Brain microvascular endothelial cell (primary cell): ENCODE data around the gene ZNF180.

Source experiments
- DNase-seq: peaks from one replicate; pipeline ENCODE4 v3.0.0-alpha.2; 2020
- H3K27ac ChIP-seq: fragments of 250-450 bp; sonication (Bioruptor Pico); 2 replicates; pipeline ENCODE4 v1.5.1; 2020; ENCODE audit warnings: mild to moderate bottlenecking, moderate library complexity
- H3K27me3 ChIP-seq: fragments of 250-450 bp; sonication (Bioruptor Pico); replicated peaks from 2 replicates; pipeline ENCODE4 v1.5.1; 2020; ENCODE audit warnings: mild to moderate bottlenecking
- H3K36me3 ChIP-seq: fragments of 250-450 bp; sonication (Bioruptor Pico); replicated peaks from 2 replicates; pipeline ENCODE4 v1.5.1; 2020; ENCODE audit warnings: mild to moderate bottlenecking
- H3K4me3 ChIP-seq: 2 replicates; pipeline ENCODE4 v1.5.1; 2011; ENCODE audit warnings: low read depth, mild to moderate bottlenecking, control low read depth, low read length, moderate library complexity
- in situ Hi-C: cut with HindIII; loops from 2 replicates; pipeline ENCODE4 v1.10.0; 2017; ENCODE audit warnings: low sequenced_read_pairs, low pct_ligation_motif_present
- TF ChIP-seq, protein P1 (sequence below): IDR thresholded peaks from 2 replicates; pipeline ENCODE4 v1.5.1; 2011; ENCODE audit warnings: low read depth, mild to moderate bottlenecking, moderate library complexity, low read length, control low read depth, inconsistent platforms; ENCODE audit errors: missing control alignments

Gene ZNF180

DNA sequence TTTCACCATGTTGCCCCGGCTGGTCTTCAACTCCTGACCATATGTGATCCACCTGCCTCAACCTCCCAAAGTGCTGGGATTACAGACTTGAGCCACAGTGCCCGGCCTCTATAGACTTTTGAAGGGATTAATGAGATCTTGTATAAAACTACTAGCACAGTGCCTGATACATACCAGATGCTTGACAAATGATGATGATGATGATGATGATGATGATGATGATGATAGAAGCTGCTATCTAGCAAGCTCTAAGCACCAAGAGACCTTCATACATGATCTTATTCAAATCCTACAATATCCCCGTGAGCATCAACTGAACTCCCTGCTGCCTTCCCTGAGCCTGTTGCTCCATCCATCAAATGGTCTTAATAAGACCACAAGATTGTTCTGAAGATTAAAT, 14.7 kb upstream of the ZNF180 start:
- H3K27me3 ChIP-seq: no peaks in the 10 kb centered on the region
- TF ChIP-seq, protein P1, sequence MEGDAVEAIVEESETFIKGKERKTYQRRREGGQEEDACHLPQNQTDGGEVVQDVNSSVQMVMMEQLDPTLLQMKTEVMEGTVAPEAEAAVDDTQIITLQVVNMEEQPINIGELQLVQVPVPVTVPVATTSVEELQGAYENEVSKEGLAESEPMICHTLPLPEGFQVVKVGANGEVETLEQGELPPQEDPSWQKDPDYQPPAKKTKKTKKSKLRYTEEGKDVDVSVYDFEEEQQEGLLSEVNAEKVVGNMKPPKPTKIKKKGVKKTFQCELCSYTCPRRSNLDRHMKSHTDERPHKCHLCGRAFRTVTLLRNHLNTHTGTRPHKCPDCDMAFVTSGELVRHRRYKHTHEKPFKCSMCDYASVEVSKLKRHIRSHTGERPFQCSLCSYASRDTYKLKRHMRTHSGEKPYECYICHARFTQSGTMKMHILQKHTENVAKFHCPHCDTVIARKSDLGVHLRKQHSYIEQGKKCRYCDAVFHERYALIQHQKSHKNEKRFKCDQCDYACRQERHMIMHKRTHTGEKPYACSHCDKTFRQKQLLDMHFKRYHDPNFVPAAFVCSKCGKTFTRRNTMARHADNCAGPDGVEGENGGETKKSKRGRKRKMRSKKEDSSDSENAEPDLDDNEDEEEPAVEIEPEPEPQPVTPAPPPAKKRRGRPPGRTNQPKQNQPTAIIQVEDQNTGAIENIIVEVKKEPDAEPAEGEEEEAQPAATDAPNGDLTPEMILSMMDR: no peak
- H3K27ac ChIP-seq: no peak overlapping the region
- no peak overlapping the region for H3K4me3 ChIP-seq
- in situ Hi-C loops: no loop called here
- no peak for DNase-seq
- no peaks in the 10 kb centered on the region for H3K36me3 ChIP-seq

DNA sequence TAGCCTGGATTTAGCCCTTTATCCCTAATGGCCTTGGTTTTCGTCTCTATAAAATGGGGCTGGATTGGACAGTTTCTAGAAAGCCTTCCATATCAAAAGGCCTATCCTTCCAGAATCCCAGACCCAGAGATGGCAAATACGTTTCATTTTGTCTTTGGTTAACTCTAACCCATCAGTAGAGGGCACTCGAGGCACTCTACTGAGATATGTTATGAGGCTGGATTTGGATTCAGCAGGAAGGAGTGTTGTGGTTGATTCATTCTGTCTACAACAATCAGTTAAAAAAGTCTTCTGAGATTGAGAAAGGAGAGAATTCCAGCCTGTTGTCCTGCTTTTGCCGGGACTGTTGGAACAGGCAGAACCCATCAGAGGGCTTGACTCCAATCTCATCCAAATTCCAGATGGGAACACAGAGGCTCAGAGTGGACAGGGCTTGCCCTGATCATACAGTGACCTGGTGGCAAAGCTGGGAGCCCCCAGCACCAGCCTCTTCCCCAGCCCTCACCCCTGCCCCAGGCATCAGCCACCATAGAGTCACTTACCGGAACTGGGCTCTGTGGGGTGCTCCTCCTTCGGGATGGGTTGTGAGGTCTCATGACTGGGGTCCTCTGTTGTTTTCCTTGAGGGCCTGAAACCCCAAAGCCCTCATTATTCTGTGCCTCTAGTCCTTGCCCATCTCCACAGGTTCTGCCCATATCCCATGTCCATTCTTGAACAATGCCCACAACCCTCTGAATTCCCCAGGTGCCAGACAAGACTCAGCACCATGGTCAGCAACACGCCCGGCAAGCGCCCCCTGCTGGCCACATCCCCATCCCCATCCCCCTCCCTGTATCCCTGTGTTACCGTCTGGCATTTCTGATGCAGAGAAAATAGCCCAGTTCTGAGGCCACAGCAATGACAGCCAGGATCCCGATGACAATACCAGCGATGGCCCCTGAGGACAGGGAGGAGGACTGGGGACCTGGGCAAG, 12.3 kb upstream of the ZNF180 start:
- H3K4me3 ChIP-seq: no peak overlapping the region
- TF ChIP-seq, protein P1: peak; percentile 76
- peak; percentile 36 for DNase-seq
- H3K27me3 ChIP-seq: no peaks in the 10 kb centered on the region
- in situ Hi-C loops: no loop called here
- H3K27ac ChIP-seq: no peak overlapping the region
- no peaks in the 10 kb centered on the region for H3K36me3 ChIP-seq

DNA sequence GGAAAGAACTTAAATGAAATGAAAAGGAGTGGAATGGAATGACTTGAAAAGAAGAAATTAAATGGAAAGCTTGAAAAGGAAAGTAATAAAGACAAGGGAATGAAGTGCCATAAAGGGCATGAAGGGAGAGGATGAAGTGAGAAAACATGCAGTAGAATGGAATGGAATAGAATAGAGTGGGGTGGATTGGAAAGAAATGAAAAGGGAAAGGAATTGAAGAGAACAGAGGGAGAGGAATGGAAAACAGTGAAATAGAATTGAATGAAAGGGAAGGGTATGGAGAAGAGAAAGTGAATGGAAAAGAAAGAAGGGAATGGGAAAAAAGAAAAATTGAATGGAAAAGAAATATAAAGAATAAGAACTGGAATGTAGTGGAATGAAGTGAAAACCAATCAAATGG, 9.2 kb upstream of the ZNF180 start:
- Histone ChIP-seq H3K27me3 (no peaks in the 10 kb centered on the region), H3K27ac (no peak overlapping the region), H3K4me3 (no peak overlapping the region), H3K36me3 (no peaks in the 10 kb centered on the region)
- no peak for DNase-seq
- in situ Hi-C loops: no loop called here
- TF ChIP-seq, protein P1: no peak

DNA sequence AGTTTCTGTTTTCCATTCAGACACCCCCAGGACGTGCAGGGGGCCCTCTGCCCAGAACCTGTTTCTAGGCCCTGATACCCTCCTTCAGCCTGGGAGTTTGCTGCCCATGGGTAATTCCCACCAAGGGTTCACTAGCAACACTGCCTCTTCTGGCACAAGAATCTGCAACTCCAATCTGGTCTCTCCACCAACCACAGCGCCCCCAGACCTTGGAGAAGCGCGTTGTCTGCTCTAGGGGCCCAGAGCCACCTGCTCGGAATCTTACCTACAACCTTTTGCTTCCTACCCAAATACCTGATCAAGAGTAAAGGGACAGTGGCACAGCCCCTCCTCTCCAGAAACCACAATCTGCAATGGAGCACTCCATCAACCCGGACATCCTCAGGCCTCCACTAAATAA, 763 bp downstream of the ZNF180 start:
- TF ChIP-seq, protein P1: peak; percentile 19
- in situ Hi-C loops: no loop called here
- DNase-seq: no peak
- Histone ChIP-seq H3K36me3 (peaks cover 13% of the 10 kb centered on the region), H3K4me3 (peak overlapping the region; percentile 92), H3K27ac (no peak overlapping the region), H3K27me3 (no peaks in the 10 kb centered on the region)

DNA sequence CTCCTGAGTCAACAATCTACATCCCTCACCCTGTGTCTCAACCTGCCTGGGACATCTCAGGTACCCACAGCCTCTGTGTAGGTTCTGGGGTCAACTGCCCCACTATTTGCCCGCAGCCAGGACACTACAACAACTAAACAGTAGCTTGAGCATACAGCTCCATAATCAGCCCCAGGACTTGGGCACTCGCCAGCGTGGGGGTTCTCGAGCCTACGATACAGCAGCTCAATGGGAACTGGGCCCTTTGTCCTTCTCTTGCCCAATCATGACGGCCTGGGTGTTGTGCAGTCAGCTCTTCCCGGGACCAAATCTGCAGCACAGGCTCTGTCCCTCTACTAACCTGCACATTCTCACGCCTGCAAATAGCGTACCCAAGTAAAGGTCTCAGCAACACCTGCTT, 1.3 kb downstream of the ZNF180 start:
- TF ChIP-seq, protein P1: no peak
- Histone ChIP-seq H3K4me3 (no peak overlapping the region), H3K27ac (no peak overlapping the region), H3K27me3 (no peaks in the 10 kb centered on the region), H3K36me3 (peaks cover 13% of the 10 kb centered on the region)
- in situ Hi-C loops: no loop called here
- DNase-seq: no peak
